H9 (cell line): ENCODE measurements around the gene PLCB1. TPM values are rescaled to one million over a fixed set of nuclear protein-coding genes. Genes with fewer than 3 reads are reported as not detected.

Source experiments
- DNase-seq: peaks from one replicate; pipeline ENCODE4 v3.0.0-alpha.2; 2017
- H2AFZ ChIP-seq: one replicate; pipeline ENCODE4 v1.6.1; 2013; ENCODE audit warnings: mild to moderate bottlenecking, low read length, control low read depth, moderate library complexity
- H2AK5ac ChIP-seq: 2 replicates; pipeline ENCODE4 v1.6.1; 2013; ENCODE audit warnings: low read length, control low read depth, mixed read lengths; ENCODE audit not compliant: insufficient read length
- H2BK120ac ChIP-seq: one replicate; pipeline ENCODE4 v1.6.1; 2013; ENCODE audit warnings: low read depth, mild to moderate bottlenecking, low read length, control low read depth, inconsistent platforms; ENCODE audit not compliant: poor library complexity, severe bottlenecking
- H2BK12ac ChIP-seq: 2 replicates; pipeline ENCODE4 v1.6.1; 2013; ENCODE audit warnings: low read length, control low read depth, mixed read lengths, low read depth; ENCODE audit not compliant: insufficient read length
- H2BK15ac ChIP-seq: 2 replicates; pipeline ENCODE4 v1.6.1; 2013; ENCODE audit warnings: low read depth, low read length, control low read depth
- H2BK20ac ChIP-seq: one replicate; pipeline ENCODE4 v1.6.1; 2013; ENCODE audit warnings: low read depth, mild to moderate bottlenecking, low read length, control low read depth, inconsistent platforms; ENCODE audit not compliant: poor library complexity, severe bottlenecking
- H2BK5ac ChIP-seq: 2 replicates; pipeline ENCODE4 v1.6.1; 2013; ENCODE audit warnings: low read length, control low read depth, mixed read lengths; ENCODE audit not compliant: insufficient read length
- H3K14ac ChIP-seq: 2 replicates; pipeline ENCODE4 v1.6.1; 2013; ENCODE audit warnings: low read length, control low read depth; ENCODE audit not compliant: insufficient read depth
- H3K18ac ChIP-seq: 2 replicates; pipeline ENCODE4 v1.6.1; 2013; ENCODE audit warnings: low read depth, mild to moderate bottlenecking, mixed read lengths, low read length, control low read depth; ENCODE audit not compliant: insufficient read length
- H3K23ac ChIP-seq: 2 replicates; pipeline ENCODE4 v1.6.1; 2013; ENCODE audit warnings: low read length, control low read depth, mixed read lengths, low read depth; ENCODE audit not compliant: insufficient read length
- H3K23me2 ChIP-seq: 2 replicates; pipeline ENCODE4 v1.6.1; 2013; ENCODE audit warnings: low read depth, mild to moderate bottlenecking, mixed read lengths, low read length, control low read depth; ENCODE audit not compliant: insufficient read length, poor library complexity, severe bottlenecking
- H3K27ac ChIP-seq: 2 replicates; pipeline ENCODE4 v1.5.1; 2013; ENCODE audit warnings: low read length, control low read depth, mixed read lengths, low read depth; ENCODE audit not compliant: insufficient read length
- H3K27me3 ChIP-seq: 2 replicates; pipeline ENCODE4 v1.6.1; 2013; ENCODE audit warnings: low read length, control low read depth, inconsistent platforms; ENCODE audit not compliant: insufficient read depth
- H3K4ac ChIP-seq: 2 replicates; pipeline ENCODE4 v1.6.1; 2013; ENCODE audit warnings: low read depth, mild to moderate bottlenecking, control low read depth, inconsistent platforms, low read length, moderate library complexity
- H3K4me1 ChIP-seq: 2 replicates; pipeline ENCODE4 v1.6.1; 2013; ENCODE audit warnings: low read length, control low read depth, inconsistent platforms; ENCODE audit not compliant: insufficient read depth
- H3K4me2 ChIP-seq: 2 replicates; pipeline ENCODE4 v1.6.1; 2013; ENCODE audit warnings: low read length, control low read depth, mixed read lengths; ENCODE audit not compliant: insufficient read length, insufficient read depth
- H3K56ac ChIP-seq: 2 replicates; pipeline ENCODE4 v1.6.1; 2013; ENCODE audit warnings: low read depth, mild to moderate bottlenecking, mixed read lengths, low read length, control low read depth; ENCODE audit not compliant: insufficient read length
- H3K79me1 ChIP-seq: 2 replicates; pipeline ENCODE4 v1.6.1; 2013; ENCODE audit warnings: low read depth, mild to moderate bottlenecking, moderate library complexity, low read length, control low read depth, inconsistent platforms; ENCODE audit not compliant: insufficient read depth, poor library complexity, severe bottlenecking
- H3K79me2 ChIP-seq: 2 replicates; pipeline ENCODE4 v1.6.1; 2013; ENCODE audit warnings: low read length, control low read depth, inconsistent platforms; ENCODE audit not compliant: insufficient read depth
- H3K9ac ChIP-seq: 2 replicates; pipeline ENCODE4 v1.6.1; 2013; ENCODE audit warnings: low read length, control low read depth, mixed read lengths; ENCODE audit not compliant: insufficient read length; ENCODE audit errors: extremely low read depth
- H3K9me3 ChIP-seq: one replicate; pipeline ENCODE4 v1.6.1; 2013; ENCODE audit warnings: low read depth, low read length, inconsistent platforms; ENCODE audit not compliant: control insufficient read depth
- H3T11ph ChIP-seq: one replicate; pipeline ENCODE4 v1.6.1; 2013; ENCODE audit warnings: mild to moderate bottlenecking, low read length, control low read depth, inconsistent platforms
- H4K20me1 ChIP-seq: one replicate; pipeline ENCODE4 v1.6.1; 2013; ENCODE audit not compliant: control insufficient read depth, insufficient read length, insufficient read depth
- H4K5ac ChIP-seq: 2 replicates; pipeline ENCODE4 v1.6.1; 2013; ENCODE audit warnings: low read depth, mild to moderate bottlenecking, mixed read lengths, low read length, control low read depth; ENCODE audit not compliant: insufficient read length
- H4K8ac ChIP-seq: replicated peaks from 2 replicates; pipeline ENCODE4 v1.6.1; 2013; ENCODE audit warnings: low read length, control low read depth, mixed read lengths, low read depth; ENCODE audit not compliant: insufficient read length
- H4K91ac ChIP-seq: 2 replicates; pipeline ENCODE4 v1.6.1; 2013; ENCODE audit warnings: low read depth, mild to moderate bottlenecking, moderate library complexity, mixed read lengths, low read length, control low read depth; ENCODE audit not compliant: insufficient read length
- H3K27ac Mint-ChIP-seq, 3 experiments: 2 replicates in 2 of 3; 3 replicates in 1 of 3; pipeline ENCODE4 v1.8.0; 2020 to 2021; ENCODE audit warnings: mixed read lengths in 3 of 3, mild to moderate bottlenecking in 1 of 3, moderate library complexity in 1 of 3
- H3K27me3 Mint-ChIP-seq: 2 replicates; pipeline ENCODE4 v1.8.0; 2021; ENCODE audit warnings: low read depth, mild to moderate bottlenecking, moderate library complexity, mixed read lengths
- H3K36me3 Mint-ChIP-seq, 3 experiments: 2 replicates in 2 of 3; 3 replicates in 1 of 3; pipeline ENCODE4 v1.8.0; 2020 to 2021; ENCODE audit warnings: low read depth in 3 of 3, mixed read lengths in 3 of 3; ENCODE audit not compliant: insufficient read depth in 1 of 3
- H3K4me1 Mint-ChIP-seq, 2 experiments: 2 replicates each; pipeline ENCODE4 v1.8.0; 2020; ENCODE audit warnings: mixed read lengths in 2 of 2
- H3K4me3 Mint-ChIP-seq, 2 experiments: 2 replicates in 1 of 2; 3 replicates in 1 of 2; pipeline ENCODE4 v1.8.0; 2020 to 2021; ENCODE audit warnings: mild to moderate bottlenecking in 2 of 2, mixed read lengths in 2 of 2, moderate library complexity in 1 of 2
- H3K9me3 Mint-ChIP-seq, 2 experiments: 2 replicates in 1 of 2; 3 replicates in 1 of 2; pipeline ENCODE4 v1.8.0; 2020; ENCODE audit warnings: mild to moderate bottlenecking in 2 of 2, mixed read lengths in 2 of 2, moderate library complexity in 1 of 2
- CTCF ChIP-seq: fragments of 200-600 bp; sonication (generic); conservative IDR thresholded peaks from 3 replicates; pipeline ENCODE4 v1.8.0; 2021; ENCODE audit warnings: antibody characterized with exemption, mild to moderate bottlenecking
- WGBS: extraction: QIAGEN DNeasy Blood & Tissue Kit; methylation state at CpG from one replicate; pipeline ENCODE4 v1.1.7; 2013; ENCODE audit warnings: missing lambda C conversion rate, low lambda C conversion rate, mixed read lengths; ENCODE audit not compliant: insufficient read length; ENCODE audit errors: extremely low coverage; 5-methylcytosine and 5-hydroxymethylcytosine counted together
- total RNA-seq: library from RNA; stranded (reverse); gene quantifications from 2 replicates; pipeline ENCODE4 v1.2.1, GENCODE V29; 2021

PLCB1 gene
- total RNA-seq, 1 experiment from 2014 or later: 11.5 TPM

- no peak overlapping the region for H2BK12ac ChIP-seq
- H2BK15ac ChIP-seq: no peak overlapping the region
- H3K27ac ChIP-seq: no peak overlapping the region
- no peak overlapping the region for H3K56ac ChIP-seq
- H3K4me2 ChIP-seq: no peak overlapping the region
- no peak overlapping the region for H2BK20ac ChIP-seq
- Mint-ChIP-seq H3K36me3 (no peaks in the 10 kb centered on the region), H3K9me3 (peaks cover 0 to 4% of the 10 kb centered on the region in 2 experiments; a peak in 1 of 5 replicates), H3K27me3 (peaks cover 19% of the 10 kb centered on the region), H3K4me3 (no peak overlapping the region), H3K27ac (no peak overlapping the region), H3K4me1 (peaks cover 21 to 22% of the 10 kb centered on the region in 2 experiments)
- no peaks in the 10 kb centered on the region for H3K9me3 ChIP-seq
- no peak overlapping the region for H4K8ac ChIP-seq
- H3K14ac ChIP-seq: no peak overlapping the region
- no peak overlapping the region for H3K18ac ChIP-seq
- H2BK5ac ChIP-seq: no peak overlapping the region
- no peak for TF ChIP-seq CTCF
- H2AFZ ChIP-seq: no peak overlapping the region
- H4K5ac ChIP-seq: no peak overlapping the region
- H3K23ac ChIP-seq: no peak overlapping the region
- H3K9ac ChIP-seq: no peak overlapping the region
- H3K23me2 ChIP-seq: no peaks in the 10 kb centered on the region
- no peaks in the 10 kb centered on the region for H3K79me2 ChIP-seq
- H4K91ac ChIP-seq: no peak overlapping the region
- no peak overlapping the region for H2AK5ac ChIP-seq
- no peak overlapping the region for H2BK120ac ChIP-seq
- H3K4me1 ChIP-seq: peaks cover 8% of the 10 kb centered on the region
- WGBS: no CpG with 5 or more reads among the region's 4 CpGs
- H3K4ac ChIP-seq: no peak overlapping the region
- no peak overlapping the region for H3T11ph ChIP-seq
- no peaks in the 10 kb centered on the region for H4K20me1 ChIP-seq
- no peak for DNase-seq
- H3K79me1 ChIP-seq: no peaks in the 10 kb centered on the region
- H3K27me3 ChIP-seq: no peaks in the 10 kb centered on the region
These were observed 5.9 kb upstream of the PLCB1 start for GRCh38 chr20:8126181-8126580.
